ENCODE measurements around the gene NOSIP. TPM values are rescaled to one million over a fixed set of nuclear protein-coding genes. Genes with fewer than 3 reads are reported as not detected.

The NOSIP gene
- total RNA-seq, 1 donor from 2014 or later, result 215 TPM

GRCh38 chr19:49595819-49596404, 15.6 kb upstream of the NOSIP start:
- intact Hi-C loops (cut with micrococcal nuclease), result loop anchor here (10.0 kb wide), 1 partner anchor 481 kb away; the partner anchor contains the start of genes C19orf73, LIN7B and PPFIA3

- intact Hi-C loops (cut with micrococcal nuclease), result loop anchor here (10.0 kb wide), 1 partner anchor 480 kb away; the partner anchor contains the start of genes C19orf73, LIN7B and PPFIA3
These were observed 14.8 kb upstream of the NOSIP start for GRCh38 chr19:49594993-49595818.

- intact Hi-C loops (cut with micrococcal nuclease), result loop anchor here (10.0 kb wide), 1 partner anchor 480 kb away; the partner anchor contains the start of genes C19orf73, LIN7B and PPFIA3
These were observed 14.0 kb upstream of the NOSIP start for GRCh38 chr19:49594157-49594992.

DNA sequence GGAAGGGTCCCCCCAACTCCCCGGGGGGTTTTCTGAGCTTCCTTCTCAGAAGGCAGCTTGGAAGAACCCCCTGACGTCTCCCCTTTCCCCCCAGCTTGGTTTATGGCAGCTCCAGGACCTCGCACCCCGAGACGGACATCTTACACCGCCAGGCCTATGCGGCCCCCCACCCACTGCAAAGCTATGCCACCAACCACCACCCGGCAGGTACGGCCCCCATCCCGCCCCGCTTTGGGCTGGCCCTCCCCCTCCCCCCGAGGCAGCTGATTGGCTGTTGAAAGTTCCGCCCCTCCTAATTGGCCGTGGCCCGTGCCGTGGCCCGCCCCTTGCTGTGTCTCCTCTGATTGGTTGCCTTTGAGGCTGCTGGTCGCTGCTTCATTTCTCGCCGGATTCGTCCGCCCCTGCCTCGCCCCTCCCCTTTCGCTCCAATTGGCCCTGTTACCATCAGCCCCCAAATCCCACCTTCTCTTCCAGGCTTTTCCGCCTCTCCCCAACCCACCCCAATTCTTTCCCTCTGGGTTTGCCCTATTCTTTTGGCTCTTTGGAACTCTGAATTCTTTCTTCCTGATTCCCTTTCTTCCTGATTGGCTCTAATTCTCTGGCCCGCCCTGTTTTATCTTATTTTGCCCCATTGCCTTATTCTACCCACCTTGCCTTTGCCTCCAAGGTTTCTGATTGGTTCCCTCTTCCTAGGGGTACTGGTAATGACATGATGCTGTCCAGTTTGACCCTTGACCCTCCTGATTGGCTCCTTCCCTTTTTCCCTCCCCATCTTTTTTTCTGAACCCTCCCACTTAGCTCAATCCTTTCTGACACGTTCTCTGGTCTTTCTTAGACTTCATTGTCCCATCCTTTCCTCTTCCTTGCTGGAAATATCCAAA, 13.1 kb upstream of the NOSIP start:
- intact Hi-C loops (cut with micrococcal nuclease), result loop anchor here (1.0 to 10.0 kb wide), 3 partner anchors 71 to 479 kb away; partner anchors contain the start of genes ALDH16A1, C19orf73, LIN7B and PPFIA3

GRCh38 chr19:49592486-49593232, 12.3 kb upstream of the NOSIP start:
- intact Hi-C loops (cut with micrococcal nuclease), result loop anchor here (1.0 to 10.0 kb wide), 3 partner anchors 72 to 478 kb away; partner anchors contain the start of genes ALDH16A1, C19orf73, LIN7B and PPFIA3

DNA sequence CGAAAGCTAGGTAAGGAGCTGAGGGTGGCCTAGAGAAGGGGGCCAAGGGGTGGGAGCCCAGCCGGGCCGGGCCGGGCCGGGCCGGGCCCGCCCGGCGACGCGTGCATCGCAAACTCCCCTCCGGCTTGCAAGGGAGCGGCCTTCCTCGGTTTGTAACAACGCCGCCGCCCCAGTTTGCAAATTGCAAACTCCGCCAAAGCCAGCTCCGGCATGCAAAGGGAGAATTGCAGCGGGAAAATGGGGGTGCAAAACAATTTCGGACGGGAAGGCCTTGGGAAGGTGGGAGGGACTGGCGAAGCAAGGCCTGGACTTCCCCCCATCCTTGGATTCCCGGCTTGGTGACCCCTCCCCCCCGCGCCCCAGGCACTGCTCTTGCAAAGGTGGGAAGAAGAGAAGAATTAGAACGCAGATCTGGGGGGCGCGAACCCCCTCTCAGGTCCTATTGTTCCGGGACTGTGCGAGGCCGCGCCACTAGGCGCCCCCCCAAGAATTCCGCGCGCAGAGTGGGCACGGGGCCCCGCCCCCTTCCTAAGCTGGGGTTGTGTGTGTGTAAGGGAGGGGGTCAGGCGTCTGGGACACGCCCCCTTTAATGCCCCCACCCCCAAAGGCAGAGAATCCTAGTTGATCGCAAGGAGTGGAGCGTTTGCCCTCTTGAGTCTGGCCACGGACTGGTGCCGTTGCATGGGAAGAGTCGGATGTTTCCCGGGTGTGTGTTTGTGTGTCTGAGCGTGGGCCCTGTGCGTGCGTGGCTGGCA, 11.6 kb upstream of the NOSIP start:
- intact Hi-C loops (cut with micrococcal nuclease), result loop anchor here (2.0 to 10.0 kb wide), 3 partner anchors 37 to 477 kb away; partner anchors contain the start of genes AKT1S1, C19orf73, LIN7B and PPFIA3

DNA sequence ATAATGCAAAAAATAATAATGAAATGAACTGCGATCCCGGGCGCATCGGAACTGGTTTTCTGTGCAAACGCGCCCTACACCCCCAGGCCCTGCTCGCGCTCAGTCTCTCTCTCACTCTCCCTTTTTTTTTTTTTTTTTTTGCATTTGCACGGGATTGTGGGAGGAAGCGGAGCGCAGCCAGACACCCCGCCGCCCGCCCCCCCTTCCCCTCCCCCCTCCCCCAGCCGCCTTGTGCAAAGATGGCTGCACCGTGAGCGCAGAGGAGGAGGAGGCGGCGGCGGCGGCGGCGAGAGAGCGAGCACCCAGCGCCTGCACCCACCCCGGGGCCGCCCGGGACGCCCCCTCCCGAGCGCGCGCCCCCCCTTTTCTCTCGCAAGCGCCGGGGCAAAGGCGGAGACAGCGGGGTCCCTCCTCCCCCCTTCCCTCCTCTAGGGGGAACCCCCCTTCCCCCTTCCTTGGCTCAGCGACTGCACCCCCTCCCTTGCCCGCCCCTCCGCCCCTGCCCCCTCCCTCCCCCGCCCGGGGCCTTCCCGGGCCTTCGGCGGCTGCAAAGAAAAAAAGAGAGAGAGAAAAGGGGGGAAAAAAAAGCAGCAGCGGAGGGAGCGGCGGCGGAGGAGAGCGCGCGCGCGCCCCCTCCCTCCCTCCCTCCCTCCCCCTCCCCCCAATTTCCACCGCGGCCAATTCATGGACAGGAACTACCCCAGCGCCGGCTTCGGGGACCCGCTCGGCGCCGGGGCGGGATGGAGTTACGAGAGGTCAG, 10.8 kb upstream of the NOSIP start, which contains the start of gene PRR12:
TSS of gene PRR12 (plus strand) at position 212 of the 760 bp plus-strand sequence. CDS start at position 685, 473 bp downstream.
- intact Hi-C loops (cut with micrococcal nuclease), result loop anchor here (1.0 to 10.0 kb wide), 15 partner anchors 11 to 476 kb away; partner anchors contain the start of genes AKT1S1, ATF5, BCL2L12 and C19orf73

- intact Hi-C loops (cut with micrococcal nuclease), result loop anchor here (1.0 to 10.0 kb wide), 15 partner anchors 10 to 476 kb away; partner anchors contain the start of genes AKT1S1, ATF5, BCL2L12 and C19orf73
These were observed 10.0 kb upstream of the NOSIP start for GRCh38 chr19:49590071-49590970.

DNA sequence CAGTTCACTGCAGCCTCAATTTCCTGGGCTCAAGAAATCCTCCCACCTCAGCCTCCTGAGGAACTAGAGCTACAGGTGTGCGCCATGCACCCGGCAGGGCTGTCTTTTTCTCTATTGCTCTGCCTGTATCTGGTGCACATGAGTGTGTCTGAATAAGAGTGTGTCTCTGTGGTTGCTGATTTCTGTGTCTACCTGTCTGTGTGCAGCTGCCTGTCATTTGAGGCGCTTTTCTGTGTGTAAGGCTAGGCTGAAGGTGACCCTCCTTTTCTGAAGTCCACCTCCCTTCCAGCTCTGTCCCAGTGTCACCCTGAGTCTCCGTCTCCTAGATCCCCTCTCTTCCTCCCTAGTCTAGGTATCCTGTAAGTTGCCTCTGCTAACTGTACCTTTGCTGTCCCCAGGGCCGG, 9.1 kb upstream of the NOSIP start:
- intact Hi-C loops (cut with micrococcal nuclease), result no loop called here

DNA sequence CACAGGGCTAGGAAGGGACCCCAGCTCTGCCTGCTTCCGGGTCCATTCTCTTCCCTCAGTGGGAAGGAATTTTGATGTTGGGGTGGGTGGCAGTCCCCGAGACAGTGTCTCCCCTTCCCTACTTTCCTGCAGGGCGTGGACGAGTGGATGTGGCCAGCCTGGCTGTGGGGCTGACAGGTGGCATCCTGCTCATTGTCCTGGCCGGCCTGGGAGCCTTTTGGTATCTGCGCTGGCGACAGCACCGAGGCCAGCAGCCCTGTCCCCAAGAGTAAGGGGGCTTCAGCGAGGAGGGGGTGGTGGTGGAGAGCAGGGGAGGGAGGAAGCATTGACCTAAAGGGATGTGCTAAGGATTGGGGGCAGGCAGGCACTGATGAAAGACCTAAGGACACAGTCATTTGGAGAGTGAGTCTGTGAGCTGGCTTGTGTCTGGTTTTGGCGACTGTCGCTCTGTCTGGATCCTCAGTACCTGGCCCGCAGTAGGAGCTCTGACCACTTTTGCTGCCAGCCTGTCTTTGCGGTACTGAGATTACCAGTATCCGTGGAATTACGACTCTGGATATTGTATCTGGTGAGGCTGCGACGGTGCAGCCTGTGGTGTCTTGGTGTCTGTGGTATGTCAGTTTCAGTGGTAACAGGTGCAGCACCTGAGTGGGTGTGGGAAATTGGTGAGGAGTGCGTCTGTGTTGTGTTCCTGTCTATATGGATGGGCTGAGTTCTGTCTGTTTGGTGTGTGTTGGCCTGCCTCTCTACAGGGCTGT, 8.2 kb upstream of the NOSIP start:
- intact Hi-C loops (cut with micrococcal nuclease), result no loop called here

GRCh38 chr19:49587227-49587626, 6.9 kb upstream of the NOSIP start:
- intact Hi-C loops (cut with micrococcal nuclease), result no loop called here

DNA sequence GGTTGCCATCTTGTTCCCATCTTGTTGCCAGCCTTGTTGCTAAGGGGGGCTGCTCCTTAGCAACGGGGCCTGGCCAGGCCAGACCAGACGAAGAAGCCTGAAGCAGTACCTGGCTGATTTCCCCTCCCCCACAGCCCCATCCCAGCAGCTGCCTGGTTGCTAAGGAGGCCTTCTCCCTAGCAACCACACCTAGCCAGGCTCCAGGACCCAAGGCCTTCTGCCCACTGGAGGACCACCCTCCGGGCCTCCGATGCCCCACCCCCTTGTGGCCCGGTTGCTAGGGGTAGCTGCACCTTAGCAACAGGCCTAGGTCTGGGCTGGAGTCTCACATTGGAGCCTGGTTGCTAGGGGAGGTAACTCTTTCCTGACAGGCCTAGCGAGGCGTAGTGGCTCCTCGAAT, 4.7 kb upstream of the NOSIP start:
- intact Hi-C loops (cut with micrococcal nuclease), result no loop called here

DNA sequence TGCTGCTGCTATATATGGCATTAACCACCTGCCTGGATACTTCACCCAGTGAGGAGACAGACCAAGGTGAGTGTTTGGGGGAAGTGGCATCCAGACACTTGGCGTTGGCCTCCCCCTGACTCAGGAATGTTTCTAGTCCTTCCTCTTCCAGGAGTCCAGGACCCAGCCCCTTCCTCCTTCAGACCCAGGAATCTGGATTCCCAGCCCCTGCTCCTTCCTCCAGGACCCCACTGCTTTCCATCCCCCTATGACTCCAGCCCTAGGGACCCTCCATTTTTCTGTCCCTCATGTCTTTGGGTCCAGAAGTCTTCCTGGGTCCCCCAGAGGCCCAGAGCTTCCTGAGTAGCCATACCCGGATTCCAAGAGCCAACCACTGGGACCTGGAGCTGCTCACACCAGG, 2.9 kb upstream of the NOSIP start:
- intact Hi-C loops (cut with micrococcal nuclease), result no loop called here

DNA sequence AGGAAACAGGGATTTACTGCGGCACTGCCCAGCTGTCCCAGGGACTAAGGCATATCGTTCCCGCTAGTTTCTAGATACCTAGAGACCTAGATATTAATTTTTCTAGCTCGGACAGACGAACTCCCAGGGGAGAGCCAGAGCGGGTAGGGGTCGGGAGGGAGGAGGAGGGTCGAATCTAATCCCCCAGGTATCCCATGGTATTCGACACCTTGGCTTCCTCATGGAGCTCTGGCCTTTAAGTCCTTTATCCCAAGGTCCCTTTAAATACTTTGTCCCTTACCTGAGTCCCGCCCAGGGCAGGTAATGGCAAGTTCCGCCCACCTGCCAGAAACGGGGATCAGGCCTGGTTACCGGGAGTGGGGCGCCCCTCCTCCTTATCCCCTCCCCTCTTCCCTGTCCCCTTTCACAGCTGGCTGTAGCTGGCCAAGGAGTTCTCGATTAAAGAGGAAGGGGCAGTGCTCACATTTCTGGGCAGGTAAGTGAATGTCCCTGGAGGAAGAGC, 702 bp upstream of the NOSIP start, which contains the start of gene PRRG2:
TSS of gene PRRG2 (plus strand) at position 310 of the 502 bp plus-strand sequence. CDS start 1,904 bp downstream, outside the sequence.
- intact Hi-C loops (cut with micrococcal nuclease), result no loop called here

DNA sequence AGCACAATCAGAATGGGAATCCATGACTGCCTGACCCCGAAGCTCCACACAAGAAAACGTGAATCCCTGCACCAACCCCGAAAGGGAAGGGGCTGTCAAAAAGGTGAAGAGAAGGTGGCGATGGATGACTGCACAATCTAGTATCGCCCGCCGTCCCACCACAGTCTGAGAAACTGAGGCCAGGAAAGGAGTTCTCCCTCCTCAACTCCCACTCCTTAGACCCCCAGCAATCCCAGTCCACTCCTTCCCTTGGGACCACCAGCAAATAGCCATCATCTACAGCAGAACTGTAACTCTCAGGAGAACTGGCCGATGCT, 451 bp downstream of the NOSIP start:
- intact Hi-C loops (cut with micrococcal nuclease), result loop anchor here (1.0 kb wide), 6 partner anchors 10 to 127 kb away; partner anchors contain the start of genes ALDH16A1 and RRAS

DNA sequence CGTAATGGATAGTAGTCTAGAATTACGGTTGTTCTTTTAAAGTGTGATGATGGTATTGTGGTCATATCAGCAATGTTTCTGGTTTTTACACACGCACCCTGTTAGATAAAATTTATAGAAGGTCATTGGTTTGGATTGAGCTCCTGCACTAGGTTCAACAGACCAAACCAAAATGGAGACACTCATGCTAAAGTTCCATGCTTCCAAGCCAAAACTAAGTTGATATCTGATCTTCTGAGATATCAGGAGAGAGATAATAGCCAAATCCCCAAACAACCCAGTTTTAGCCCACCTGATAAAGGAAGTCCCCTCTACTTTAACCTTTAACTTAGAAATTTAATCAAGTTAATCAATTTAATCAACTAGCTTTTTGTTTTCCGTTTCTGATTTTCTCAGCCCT, 1.2 kb downstream of the NOSIP start:
- intact Hi-C loops (cut with micrococcal nuclease), result no loop called here
